Colonic mucosa (tissue), 4 donors: ENCODE measurements around the gene ADRB1. TPM values are rescaled to one million over a fixed set of nuclear protein-coding genes. Genes with fewer than 3 reads are reported as not detected.

ENCODE experiments used
- DNase-seq: peaks from one replicate; pipeline ENCODE4 v3.0.0-alpha.2; 2020
- H3K27ac ChIP-seq: fragments of 200-600 bp; one replicate; pipeline ENCODE4 v1.8.0; 2021
- H3K27me3 ChIP-seq: fragments of 200-600 bp; one replicate; pipeline ENCODE4 v1.8.0; 2021
- H3K36me3 ChIP-seq: fragments of 200-600 bp; one replicate; pipeline ENCODE4 v1.8.0; 2021
- H3K4me1 ChIP-seq: fragments of 200-600 bp; one replicate; pipeline ENCODE4 v1.8.0; 2021; ENCODE audit warnings: mild to moderate bottlenecking
- H3K4me3 ChIP-seq: fragments of 200-600 bp; one replicate; pipeline ENCODE4 v1.8.0; 2021
- H3K9ac ChIP-seq, 2 donors: one replicate each; pipeline ENCODE4 v1.7.0; 2013; ENCODE audit warnings: control low read depth in 2 of 2, low read depth in 2 of 2, low read length in 2 of 2
- H3K9me3 ChIP-seq: fragments of 200-600 bp; one replicate; pipeline ENCODE4 v1.8.0; 2021
- CTCF ChIP-seq: fragments of 200-600 bp; IDR thresholded peaks from one replicate; pipeline ENCODE4 v1.8.0; 2022; ENCODE audit warnings: antibody characterized with exemption, mild to moderate bottlenecking
- intact Hi-C: fragments of 100-400 bp; cut with DNase I; formaldehyde crosslinking; loops from one replicate; pipeline ENCODE4 v1.14.1; 2022
- total RNA-seq, 2 donors: library from RNA; stranded (reverse); fragmentation: NEBNext Ultra II Directional in 1 of 2; extraction: Animal tissue kit (Norgen Biotek cat#: 25700) in 1 of 2; gene quantifications; one replicate each; pipeline ENCODE4 v1.2.1, GENCODE V29; 2021
- donor health status: healthy.
- donor health status: DM: no; HTN: no; CAD: no.
- donor health status: DM: no; HTN: no; CAD: no.

ADRB1 gene
- total RNA-seq, 2 donors from 2014 or later = 0.59 to 0.85 TPM

- Histone ChIP-seq H3K27ac (no peak overlapping the region), H3K9ac (no peak overlapping the region), H3K4me3 (no peak overlapping the region), H3K9me3 (no peaks in the 10 kb centered on the region), H3K4me1 (no peaks in the 10 kb centered on the region), H3K36me3 (no peaks in the 10 kb centered on the region), H3K27me3 (no peaks in the 10 kb centered on the region)
- no peak for TF ChIP-seq CTCF
- intact Hi-C loops = no loop called here
- DNase-seq = no peak
Observed at GRCh38 chr10:114002422-114002821, 41.2 kb upstream of the ADRB1 start.

GRCh38 chr10:114003161-114003941 lies 40.3 kb upstream of the ADRB1 start:
- Histone ChIP-seq H3K27ac (no peak overlapping the region), H3K36me3 (no peaks in the 10 kb centered on the region), H3K27me3 (no peaks in the 10 kb centered on the region), H3K4me1 (no peaks in the 10 kb centered on the region), H3K9ac (no peak overlapping the region), H3K9me3 (no peaks in the 10 kb centered on the region), H3K4me3 (no peak overlapping the region)
- DNase-seq = no peak
- TF ChIP-seq CTCF = no peak
- intact Hi-C loops = no loop called here

GRCh38 chr10:114009281-114009996 lies 34.2 kb upstream of the ADRB1 start:
- H3K4me3 ChIP-seq = no peak overlapping the region
- intact Hi-C loops = no loop called here
- no peak for DNase-seq
- no peaks in the 10 kb centered on the region for H3K27me3 ChIP-seq
- H3K4me1 ChIP-seq = no peaks in the 10 kb centered on the region
- H3K9me3 ChIP-seq = no peaks in the 10 kb centered on the region
- no peak for TF ChIP-seq CTCF
- H3K27ac ChIP-seq = no peak overlapping the region
- H3K9ac ChIP-seq = no peak overlapping the region
- no peaks in the 10 kb centered on the region for H3K36me3 ChIP-seq

- no peak for DNase-seq
- Histone ChIP-seq H3K4me3 (no peak overlapping the region), H3K36me3 (no peaks in the 10 kb centered on the region), H3K9me3 (no peaks in the 10 kb centered on the region), H3K9ac (no peak overlapping the region), H3K4me1 (no peaks in the 10 kb centered on the region), H3K27me3 (no peaks in the 10 kb centered on the region), H3K27ac (no peak overlapping the region)
- TF ChIP-seq CTCF = no peak
- intact Hi-C loops = no loop called here
Observed at GRCh38 chr10:114010316-114010715, 33.4 kb upstream of the ADRB1 start.

- H3K9me3 ChIP-seq = no peaks in the 10 kb centered on the region
- no peak overlapping the region for H3K4me3 ChIP-seq
- intact Hi-C loops = no loop called here
- H3K27me3 ChIP-seq = no peaks in the 10 kb centered on the region
- TF ChIP-seq CTCF = no peak
- no peaks in the 10 kb centered on the region for H3K36me3 ChIP-seq
- no peak overlapping the region for H3K9ac ChIP-seq
- H3K4me1 ChIP-seq = no peaks in the 10 kb centered on the region
- DNase-seq = no peak
- no peak overlapping the region for H3K27ac ChIP-seq
Observed at GRCh38 chr10:114012650-114013049, 31.0 kb upstream of the ADRB1 start.
